GM10847 (cell line): ENCODE results near the gene CDK1.

Experiments used
- POLR2A ChIP-seq: IDR thresholded peaks from 2 replicates; pipeline ENCODE4 v1.6.1; 2011; ENCODE audit not compliant: insufficient read length; ENCODE audit errors: extremely low read depth

The CDK1 gene

DNA sequence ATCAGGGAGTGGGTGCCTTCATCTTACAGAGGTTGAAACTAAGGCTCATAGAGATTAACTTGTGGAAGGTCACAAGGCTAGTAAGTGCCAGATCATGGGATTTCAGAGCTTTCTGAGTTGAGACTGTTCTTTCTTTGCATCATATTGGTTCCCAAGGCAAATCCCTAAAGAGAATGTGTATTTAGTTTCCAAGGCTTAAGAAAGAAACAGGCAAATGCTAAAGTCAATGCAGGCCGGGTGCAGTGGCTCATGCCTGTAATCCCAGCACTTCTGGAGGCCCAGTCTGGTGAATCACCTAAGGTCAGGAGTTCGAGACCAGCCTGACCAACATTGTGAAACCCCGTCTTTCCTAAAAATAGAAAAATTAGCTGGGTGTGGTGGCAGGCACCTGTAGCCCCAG is 19.8 kb downstream of the CDK1 start:
- no peak for TF ChIP-seq POLR2A

DNA sequence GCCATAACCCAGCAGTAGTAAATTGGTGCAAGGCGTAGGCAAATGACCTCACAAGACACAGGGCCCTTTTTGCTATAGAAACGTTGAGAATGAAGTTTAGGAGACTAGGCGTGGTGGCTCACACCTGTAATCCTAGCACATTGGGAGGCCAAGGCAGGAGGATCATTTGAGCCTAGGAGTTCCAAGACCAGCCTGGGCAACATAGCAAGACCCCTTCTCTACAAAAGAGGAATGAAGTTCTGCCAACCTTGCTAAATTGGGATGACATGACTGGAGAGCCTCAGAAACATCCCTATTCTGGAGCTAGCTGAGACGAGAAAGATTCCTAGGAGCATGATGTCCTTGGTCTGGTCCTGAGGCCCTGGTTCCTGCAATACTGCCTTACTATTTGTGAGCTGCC is 20.6 kb downstream of the CDK1 start:
- TF ChIP-seq POLR2A: no peak

DNA sequence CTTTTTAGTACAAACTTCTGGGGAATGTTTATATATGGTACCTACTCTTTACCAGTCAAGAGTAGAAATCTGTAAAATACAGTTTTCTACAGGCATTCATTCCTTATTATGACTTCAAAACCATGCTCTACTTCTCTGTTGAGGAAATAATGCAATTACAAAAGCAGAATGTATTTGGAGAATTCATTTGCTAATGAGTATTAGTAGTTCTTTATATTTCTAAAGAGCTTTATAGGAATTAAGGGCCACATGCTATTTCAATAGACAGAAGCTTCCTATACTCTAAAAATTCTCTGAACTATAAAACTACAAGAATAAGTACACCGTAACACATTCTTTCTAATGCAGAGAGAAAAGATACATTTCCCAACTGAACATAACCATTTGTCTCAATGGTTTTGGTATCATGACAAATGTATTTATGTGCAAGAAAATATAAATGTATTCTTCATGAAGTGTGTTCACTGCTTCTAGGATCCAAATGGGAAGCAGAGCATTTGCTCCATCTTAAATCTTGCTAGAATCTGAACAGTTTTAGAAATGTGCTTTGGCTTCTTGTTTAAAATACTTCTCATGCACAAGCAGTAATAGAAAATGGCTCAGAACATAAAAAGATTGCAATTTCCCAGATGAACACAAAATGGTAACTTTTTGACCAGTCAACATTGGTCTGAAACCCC is 21.8 kb downstream of the CDK1 start:
- no peak for TF ChIP-seq POLR2A

DNA sequence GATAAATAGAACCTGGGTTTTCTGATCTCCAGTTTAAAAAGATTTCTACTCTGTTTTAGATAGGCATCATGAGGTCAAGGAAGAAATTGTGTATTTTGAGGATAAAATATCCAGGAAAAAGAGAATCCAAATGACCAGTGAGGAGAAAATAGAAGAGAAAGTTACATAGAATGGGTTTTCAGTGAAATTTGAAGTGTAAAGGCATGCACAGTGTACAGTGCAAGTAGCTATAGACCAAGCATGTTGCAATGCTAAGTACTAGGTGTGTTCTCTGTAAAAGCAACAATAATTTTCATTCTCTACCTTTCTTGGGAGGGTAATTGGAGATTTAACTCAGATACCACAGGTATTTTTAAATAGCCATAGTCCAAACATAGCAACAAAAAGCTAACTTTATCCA is 22.6 kb downstream of the CDK1 start:
- no peak for TF ChIP-seq POLR2A

DNA sequence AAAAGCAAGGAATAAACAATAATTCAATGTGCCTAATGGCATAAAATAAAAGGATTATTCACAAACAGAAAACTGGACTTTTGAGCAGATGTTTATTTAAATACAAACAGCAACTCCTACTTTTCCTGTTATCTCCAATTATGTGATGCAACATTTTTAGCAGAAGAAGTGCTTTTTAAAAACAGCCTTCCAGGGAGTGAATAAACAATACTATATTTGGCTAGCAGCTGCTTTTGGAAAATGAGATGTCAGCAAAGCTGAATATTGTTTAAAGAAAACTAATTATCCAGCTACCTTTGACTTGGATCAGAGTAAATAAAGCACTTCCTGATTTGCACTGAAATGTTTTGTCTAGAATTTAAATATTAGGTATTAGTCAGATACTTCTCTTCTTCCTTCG is 23.2 kb downstream of the CDK1 start:
- no peak for TF ChIP-seq POLR2A

DNA sequence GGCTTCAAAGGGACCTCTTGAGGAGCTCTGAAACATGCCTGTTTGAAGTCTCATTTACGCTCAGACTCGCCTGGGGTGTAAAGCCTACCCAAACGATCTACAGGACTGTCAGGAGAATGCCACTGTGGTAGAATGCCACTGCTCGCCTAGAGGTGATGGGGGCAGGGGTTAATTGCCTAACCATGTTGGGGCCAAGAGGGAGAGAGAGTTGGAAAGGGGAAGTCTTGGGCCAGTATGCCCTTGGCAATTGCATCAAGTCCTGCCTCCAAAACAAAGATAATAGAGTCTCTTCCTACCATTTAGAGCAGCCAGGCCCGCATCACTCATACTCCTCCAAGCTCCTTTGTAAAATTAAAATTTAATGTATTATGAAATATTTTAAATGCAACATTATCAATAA is 25.2 kb downstream of the CDK1 start:
- TF ChIP-seq POLR2A: no peak

DNA sequence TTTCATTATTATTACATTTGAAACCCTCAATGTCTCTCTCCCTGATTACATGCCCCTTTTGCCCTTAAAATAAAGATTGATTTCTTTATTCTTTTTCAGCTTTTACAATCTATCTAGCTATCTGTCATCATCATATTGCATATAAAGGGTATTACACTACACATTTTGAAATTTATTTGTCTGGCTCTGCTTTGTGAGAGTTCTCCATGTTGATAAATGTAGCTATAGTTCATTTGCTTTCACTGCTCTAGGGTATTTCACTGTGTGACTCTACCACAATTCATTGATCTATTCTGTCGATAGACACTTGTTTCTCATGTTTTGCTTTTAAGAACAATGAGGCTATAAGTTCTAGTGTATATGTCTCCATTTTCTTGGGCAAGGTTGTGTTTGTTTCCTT is 25.6 kb downstream of the CDK1 start:
- no peak for TF ChIP-seq POLR2A

DNA sequence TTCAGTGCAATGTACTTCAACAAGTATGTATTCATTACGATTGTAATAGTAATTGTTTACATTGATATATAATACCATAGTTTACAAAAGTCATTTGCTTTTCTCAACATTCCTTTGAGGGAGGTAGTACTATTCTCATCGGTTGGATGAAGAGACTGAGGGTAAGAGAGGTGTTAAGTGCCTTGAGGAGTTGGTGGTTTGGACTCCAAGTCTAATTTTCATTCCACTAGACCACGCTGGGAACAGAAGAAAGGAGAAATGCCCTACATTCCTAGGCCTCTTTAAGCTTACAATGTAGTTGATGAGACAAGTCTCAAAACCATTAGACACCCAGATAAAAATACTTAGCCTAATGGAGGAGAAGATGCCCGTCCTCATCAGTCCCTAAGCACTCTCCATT is 28.6 kb downstream of the CDK1 start:
- TF ChIP-seq POLR2A: no peak

DNA sequence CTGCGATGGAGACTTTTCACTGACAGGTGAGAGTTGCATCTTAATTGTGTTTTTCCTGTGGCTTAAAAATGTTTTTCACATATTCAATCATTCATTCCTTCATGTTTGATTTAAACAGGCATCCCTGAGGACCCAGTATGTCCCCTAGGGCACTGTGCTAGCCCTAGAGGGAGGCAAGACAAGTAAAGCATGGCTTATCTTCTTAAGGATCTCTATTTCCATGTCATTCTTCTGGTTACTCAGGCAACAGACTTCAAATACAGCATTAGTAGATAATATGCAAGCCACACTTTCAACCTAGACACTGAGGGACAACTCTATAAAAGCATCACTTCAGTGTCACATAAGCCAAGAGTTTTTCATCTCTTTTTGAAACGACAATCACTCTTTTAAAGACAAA is 29.2 kb downstream of the CDK1 start:
- no peak for TF ChIP-seq POLR2A

DNA sequence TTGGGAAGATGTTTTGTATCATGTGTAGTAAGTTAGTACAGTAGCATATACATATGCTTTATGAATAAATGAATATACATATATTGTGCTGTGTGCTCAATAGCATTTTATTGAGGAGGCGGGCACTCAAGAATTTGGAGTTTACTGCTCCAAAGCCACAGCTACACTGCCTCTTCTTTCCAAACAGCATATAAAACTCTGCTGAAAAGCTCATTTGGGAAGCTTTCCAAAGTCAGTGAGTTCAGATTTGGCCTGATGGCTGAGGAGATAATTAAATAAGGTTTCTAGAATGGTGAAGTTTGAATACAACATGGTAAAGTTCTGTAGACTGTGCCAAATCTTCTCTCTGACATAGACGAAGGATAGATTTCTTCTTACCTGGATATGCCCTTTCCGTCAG is 29.8 kb downstream of the CDK1 start:
- no peak for TF ChIP-seq POLR2A

DNA sequence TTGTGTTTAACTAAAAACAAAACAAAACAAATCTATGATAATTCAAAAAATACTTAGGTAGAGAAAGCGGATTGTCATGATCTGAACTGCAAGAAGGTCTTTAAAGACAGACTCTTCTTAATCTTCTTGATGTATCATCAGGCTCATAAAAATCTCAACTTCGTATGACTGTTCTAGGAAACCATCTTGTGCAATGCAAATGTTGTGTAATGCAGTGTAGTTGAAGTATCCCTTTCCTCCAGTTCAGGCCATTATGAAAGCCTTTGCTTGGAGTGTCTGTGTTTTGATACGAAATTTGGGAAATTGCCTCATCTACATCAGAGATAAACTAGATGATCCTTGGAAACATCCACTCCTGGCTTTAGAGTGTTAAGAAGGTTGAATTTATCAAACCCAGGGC is 30.9 kb downstream of the CDK1 start:
- no peak for TF ChIP-seq POLR2A

DNA sequence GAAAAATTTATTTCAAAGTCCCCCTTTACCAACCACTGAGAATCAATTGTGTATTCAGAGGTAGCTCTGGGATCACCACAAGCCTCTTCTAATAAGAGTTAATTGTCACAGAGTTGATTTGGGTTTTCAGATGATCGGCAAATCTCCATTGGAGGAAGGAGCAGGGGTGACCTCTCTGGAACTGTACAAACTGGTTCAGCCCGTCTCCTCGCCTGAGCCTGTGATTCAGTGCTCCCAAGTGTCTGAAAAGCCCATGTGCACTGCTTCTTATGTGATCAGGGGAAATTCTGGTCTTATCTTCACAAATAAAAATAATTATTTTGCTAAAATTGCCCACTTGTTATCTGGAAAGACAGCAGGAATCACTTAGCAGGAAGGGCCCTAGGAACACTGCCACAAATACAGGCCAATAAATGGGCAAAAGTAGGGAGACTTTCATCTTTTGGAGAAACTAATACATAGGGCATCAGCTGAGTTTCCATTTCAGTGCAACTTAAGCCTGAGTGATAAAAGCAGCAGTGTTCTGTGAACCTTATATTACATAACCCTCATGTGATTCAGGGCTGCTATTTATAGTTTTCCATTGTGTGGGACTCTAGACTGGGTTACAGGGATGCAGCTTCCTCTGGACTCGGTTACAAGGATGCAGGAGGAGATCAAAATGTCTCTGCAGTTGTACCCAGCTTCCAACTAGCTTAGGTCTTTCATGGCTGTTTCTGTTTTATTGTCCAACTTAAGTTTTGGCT is 32.3 kb downstream of the CDK1 start:
- TF ChIP-seq POLR2A: no peak

DNA sequence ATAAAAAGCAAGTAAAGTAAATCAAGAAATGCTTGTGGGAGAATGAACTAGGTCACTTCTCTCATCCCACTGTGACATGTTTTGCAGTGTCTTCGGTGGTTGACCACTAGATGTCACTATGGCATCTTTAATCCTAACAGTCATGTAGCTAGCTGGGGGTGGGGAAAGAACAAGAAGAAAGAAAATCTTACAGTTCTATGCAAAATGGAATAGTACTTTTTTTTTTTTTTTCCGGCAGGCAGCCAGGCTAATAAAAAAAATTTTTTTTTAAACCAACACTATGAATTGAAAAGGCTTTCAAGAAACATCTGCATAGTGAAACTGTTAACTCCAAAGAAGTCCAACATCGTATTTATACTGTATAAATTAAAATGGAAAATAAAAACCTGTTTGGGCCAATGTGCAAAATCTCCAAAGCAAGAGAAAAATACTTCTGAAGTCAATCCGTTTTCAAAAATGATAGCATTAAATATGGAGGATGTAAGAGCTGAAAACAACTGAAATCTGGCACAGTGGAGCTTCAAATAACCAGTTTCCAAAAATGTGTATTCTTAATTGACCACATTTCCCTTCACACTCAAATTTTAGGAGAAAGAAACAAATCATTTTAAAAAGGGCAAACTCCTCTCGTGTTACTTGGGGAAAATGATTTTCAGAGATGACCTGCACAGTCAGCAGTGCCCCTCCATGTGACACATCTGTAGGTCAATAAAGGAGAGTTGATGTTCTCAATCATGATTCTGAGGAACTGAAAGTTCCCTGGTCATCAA is 38.5 kb downstream of the CDK1 start:
- no peak for TF ChIP-seq POLR2A

DNA sequence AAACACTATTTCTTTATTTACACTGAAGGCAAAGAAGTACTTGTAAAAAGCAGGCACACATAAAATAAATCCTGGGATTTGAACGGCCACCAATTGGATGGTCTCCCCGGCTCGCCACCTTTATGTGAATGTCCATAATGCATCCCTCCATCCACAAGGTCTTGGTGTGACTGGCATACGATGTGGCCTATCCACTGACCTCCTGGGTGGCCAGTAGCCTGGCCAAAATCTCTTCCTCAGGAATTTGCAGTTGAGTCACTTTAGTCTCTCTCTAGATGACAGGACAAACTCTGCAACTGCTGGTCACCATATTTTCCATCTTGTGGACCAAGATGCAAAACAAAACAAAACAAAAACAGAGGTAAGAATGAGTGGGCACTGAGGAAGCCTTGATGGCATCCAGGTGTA is 39.1 kb downstream of the CDK1 start:
- no peak for TF ChIP-seq POLR2A

DNA sequence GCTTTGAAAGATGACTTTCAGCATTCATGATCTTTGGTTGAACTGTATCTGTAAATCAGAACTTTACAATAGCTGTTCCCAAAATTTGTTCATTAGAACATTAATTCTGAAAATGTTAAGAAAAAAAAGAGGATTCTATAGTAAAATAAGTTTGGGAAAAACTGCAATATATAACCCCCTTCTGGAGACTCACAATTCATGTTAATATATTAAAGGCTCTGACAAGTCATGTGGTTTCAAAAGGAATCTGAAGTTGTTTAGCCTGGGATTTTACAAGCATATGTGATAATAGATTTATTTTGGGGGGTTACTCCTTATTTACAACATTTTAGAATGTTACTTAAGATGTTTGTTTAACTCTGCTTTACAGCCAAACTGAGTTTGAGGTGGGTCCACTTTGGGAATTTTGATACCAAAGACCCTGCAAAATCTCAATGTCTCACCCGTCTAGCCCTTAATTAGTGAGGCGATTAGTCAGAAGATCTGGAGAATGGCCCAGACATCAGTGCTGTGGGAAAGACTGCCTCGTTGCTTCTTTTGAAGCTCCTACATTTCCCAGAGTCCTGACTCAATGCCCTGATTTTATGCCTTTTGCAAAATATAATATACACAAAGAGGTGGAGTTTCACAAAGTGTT is 40.0 kb downstream of the CDK1 start:
- TF ChIP-seq POLR2A: no peak

DNA sequence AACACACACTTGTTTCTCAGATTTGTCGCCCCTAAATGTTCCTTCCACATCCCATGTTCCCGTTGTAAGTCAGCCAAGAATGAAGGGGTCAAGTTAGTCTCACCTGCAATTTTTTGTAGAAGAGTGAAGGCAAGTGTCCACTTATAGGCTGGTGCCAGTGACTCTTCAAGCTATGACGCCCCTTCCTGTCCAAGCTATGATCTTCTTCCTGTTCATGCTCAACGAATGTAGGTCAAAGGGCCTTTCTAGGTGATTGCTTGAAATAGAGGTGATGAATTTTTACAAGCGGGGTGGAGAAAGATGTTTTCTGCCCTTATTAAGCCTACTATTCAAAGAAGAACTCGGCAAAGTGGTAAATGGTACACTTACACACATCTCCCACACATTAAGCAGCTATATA is 41.0 kb downstream of the CDK1 start:
- TF ChIP-seq POLR2A: no peak

DNA sequence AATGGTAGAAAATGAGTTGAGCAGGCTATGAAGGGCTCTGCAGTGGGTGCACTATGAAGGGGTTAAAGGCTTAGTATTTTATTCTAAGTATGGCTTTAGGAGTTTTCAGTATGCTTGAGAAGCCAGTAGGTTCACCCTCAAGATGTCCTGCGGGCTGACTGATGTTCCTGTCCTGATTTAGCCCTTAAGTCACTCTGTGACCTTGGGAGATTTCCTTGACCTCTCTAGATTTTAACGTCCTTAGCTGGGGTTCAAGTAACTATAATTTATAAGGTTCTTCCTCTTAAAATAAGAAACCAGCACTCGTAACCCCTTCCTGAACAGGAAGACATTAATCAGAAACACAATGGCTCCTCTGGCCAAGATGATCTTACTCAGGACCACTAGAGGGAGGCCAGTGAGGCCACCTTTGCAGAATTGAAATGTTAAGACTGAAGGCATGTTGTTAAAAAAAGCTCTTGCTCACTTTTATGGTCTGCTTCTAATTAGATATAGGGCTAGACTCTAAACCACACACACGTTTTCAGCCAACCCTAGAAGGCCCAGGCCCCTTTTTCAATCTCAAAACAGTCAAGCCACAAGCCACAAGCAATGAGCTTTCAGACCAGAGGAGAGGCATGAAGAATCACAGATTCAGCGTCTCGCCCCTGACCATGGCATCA is 41.9 kb downstream of the CDK1 start:
- TF ChIP-seq POLR2A: no peak
